Measurements from ENCODE around the gene SUCNR1. TPM values are rescaled to one million over a fixed set of nuclear protein-coding genes. Genes with fewer than 3 reads are reported as not detected.

Gene SUCNR1
- total RNA-seq, 2 donors from 2014 or later: not detected

DNA sequence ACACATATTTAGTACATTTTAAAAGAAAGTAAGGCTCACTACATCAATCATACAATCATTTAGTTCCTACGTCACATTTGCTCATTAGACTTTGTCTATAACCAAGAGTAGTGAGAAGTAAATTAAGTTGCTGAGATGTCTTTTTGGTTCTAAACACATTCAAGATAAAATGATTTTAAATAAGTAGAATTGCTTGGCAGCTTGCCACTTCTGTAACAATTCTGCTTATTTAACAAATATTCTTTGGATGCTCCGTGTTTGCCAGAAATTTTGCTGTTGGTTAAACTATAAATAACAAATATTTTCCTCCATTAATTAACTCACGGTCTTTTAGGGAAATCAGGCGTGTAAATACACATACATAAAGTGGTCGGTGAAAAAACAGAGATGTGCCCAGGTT, 18.3 kb downstream of the SUCNR1 start:
- DNase-seq: no peak
- Mint-ChIP-seq H3K27ac (no peak overlapping the region), H3K4me1 (peaks cover 8% of the 10 kb centered on the region), H3K36me3 (ENCODE audit: low read depth) (peaks cover 3% of the 10 kb centered on the region), H3K27me3 (ENCODE audit: insufficient read depth) (peaks cover 53% of the 10 kb centered on the region), H3K9me3 (peaks cover 6% of the 10 kb centered on the region), H3K4me3 (no peak overlapping the region)
- Histone ChIP-seq H3K9ac (ENCODE audit: extremely low read depth, low read length, poor library complexity, severe bottlenecking) (no peak overlapping the region), H3K9me3 (ENCODE audit: control insufficient read depth, low read length) (peaks cover 10% of the 10 kb centered on the region), H3K27ac (ENCODE audit: low read depth, low read length) (no peak overlapping the region), H3K36me3 (ENCODE audit: control insufficient read depth, insufficient read depth, low read length) (no peaks in the 10 kb centered on the region), H3K4me1 (ENCODE audit: control insufficient read depth, insufficient read depth, low read length) (no peaks in the 10 kb centered on the region), H3K4me3 (ENCODE audit: low read length) (no peak overlapping the region), H3K27me3 (ENCODE audit: control insufficient read depth, insufficient read depth, low read length, poor library complexity, severe bottlenecking) (peaks cover 61% of the 10 kb centered on the region)
- 93% methylated on average over 2 to 5 of the region's 5 CpGs for WGBS, 2 experiments (ENCODE audit: insufficient coverage in 1 of 2, insufficient read length in 1 of 2)
- TF ChIP-seq, protein P1, sequence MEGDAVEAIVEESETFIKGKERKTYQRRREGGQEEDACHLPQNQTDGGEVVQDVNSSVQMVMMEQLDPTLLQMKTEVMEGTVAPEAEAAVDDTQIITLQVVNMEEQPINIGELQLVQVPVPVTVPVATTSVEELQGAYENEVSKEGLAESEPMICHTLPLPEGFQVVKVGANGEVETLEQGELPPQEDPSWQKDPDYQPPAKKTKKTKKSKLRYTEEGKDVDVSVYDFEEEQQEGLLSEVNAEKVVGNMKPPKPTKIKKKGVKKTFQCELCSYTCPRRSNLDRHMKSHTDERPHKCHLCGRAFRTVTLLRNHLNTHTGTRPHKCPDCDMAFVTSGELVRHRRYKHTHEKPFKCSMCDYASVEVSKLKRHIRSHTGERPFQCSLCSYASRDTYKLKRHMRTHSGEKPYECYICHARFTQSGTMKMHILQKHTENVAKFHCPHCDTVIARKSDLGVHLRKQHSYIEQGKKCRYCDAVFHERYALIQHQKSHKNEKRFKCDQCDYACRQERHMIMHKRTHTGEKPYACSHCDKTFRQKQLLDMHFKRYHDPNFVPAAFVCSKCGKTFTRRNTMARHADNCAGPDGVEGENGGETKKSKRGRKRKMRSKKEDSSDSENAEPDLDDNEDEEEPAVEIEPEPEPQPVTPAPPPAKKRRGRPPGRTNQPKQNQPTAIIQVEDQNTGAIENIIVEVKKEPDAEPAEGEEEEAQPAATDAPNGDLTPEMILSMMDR (conservative IDR thresholded peaks at IDR 0.05): no peak

GRCh38 chr3:151894219-151894618, 20.8 kb downstream of the SUCNR1 start:
- Histone ChIP-seq H3K9me3 (ENCODE audit: control insufficient read depth, low read length) (peaks cover 10% of the 10 kb centered on the region), H3K4me3 (ENCODE audit: low read length) (no peak overlapping the region), H3K27me3 (ENCODE audit: control insufficient read depth, insufficient read depth, low read length, poor library complexity, severe bottlenecking) (peaks cover 79% of the 10 kb centered on the region), H3K4me1 (ENCODE audit: control insufficient read depth, insufficient read depth, low read length) (no peaks in the 10 kb centered on the region), H3K27ac (ENCODE audit: low read depth, low read length) (no peak overlapping the region), H3K36me3 (ENCODE audit: control insufficient read depth, insufficient read depth, low read length) (no peaks in the 10 kb centered on the region), H3K9ac (ENCODE audit: extremely low read depth, low read length, poor library complexity, severe bottlenecking) (no peak overlapping the region)
- TF ChIP-seq, protein P1 (conservative IDR thresholded peaks at IDR 0.05): no peak
- Mint-ChIP-seq H3K27ac (no peak overlapping the region), H3K4me3 (no peak overlapping the region), H3K36me3 (ENCODE audit: low read depth) (peaks cover 3% of the 10 kb centered on the region), H3K9me3 (peaks cover 6% of the 10 kb centered on the region), H3K4me1 (peaks cover 11% of the 10 kb centered on the region), H3K27me3 (ENCODE audit: insufficient read depth) (peaks cover 64% of the 10 kb centered on the region)
- DNase-seq: no peak

GRCh38 chr3:151895478-151896241, 22.2 kb downstream of the SUCNR1 start:
- no peak for DNase-seq
- WGBS, 2 experiments (ENCODE audit: insufficient coverage in 1 of 2, insufficient read length in 1 of 2): 6% methylated on average over 4 of the region's 4 CpGs; no CpG with 5 or more reads in 1 of the 2 experiments
- Mint-ChIP-seq H3K4me1 (peaks cover 15% of the 10 kb centered on the region), H3K36me3 (ENCODE audit: low read depth) (peaks cover 3% of the 10 kb centered on the region), H3K4me3 (no peak overlapping the region), H3K27ac (no peak overlapping the region), H3K9me3 (peaks cover 6% of the 10 kb centered on the region), H3K27me3 (ENCODE audit: insufficient read depth) (peaks cover 75% of the 10 kb centered on the region)
- Histone ChIP-seq H3K27ac (ENCODE audit: low read depth, low read length) (no peak overlapping the region), H3K27me3 (ENCODE audit: control insufficient read depth, insufficient read depth, low read length, poor library complexity, severe bottlenecking) (peaks cover 89% of the 10 kb centered on the region), H3K4me3 (ENCODE audit: low read length) (no peak overlapping the region), H3K9me3 (ENCODE audit: control insufficient read depth, low read length) (peaks cover 10% of the 10 kb centered on the region), H3K4me1 (ENCODE audit: control insufficient read depth, insufficient read depth, low read length) (no peaks in the 10 kb centered on the region), H3K36me3 (ENCODE audit: control insufficient read depth, insufficient read depth, low read length) (no peaks in the 10 kb centered on the region), H3K9ac (ENCODE audit: extremely low read depth, low read length, poor library complexity, severe bottlenecking) (no peak overlapping the region)
- TF ChIP-seq, protein P1 (conservative IDR thresholded peaks at IDR 0.05): no peak

All from endodermal cell (in vitro differentiated cells).